ENCODE data around the gene ZNF33B.
"Not testable (repeated sequence)": the region's sequence is repeated elsewhere in the genome, so short reads cannot be mapped to it uniquely, and the experiment has no call there.

The ZNF33B gene

GRCh38 chr10:42638055-42638820 is at the start of gene ZNF33B:
ZNF33B (minus strand) TSS chr10:42638570; CDS start chr10:42636928, 1,642 bp downstream.
- peak; percentile 95 for DNase-seq

GRCh38 chr10:42684517-42684916 is 46.1 kb upstream of the ZNF33B start:
- no peak for DNase-seq

- no peak for DNase-seq
Observed at GRCh38 chr10:42680267-42680666, 41.9 kb upstream of the ZNF33B start.

GRCh38 chr10:42665181-42665979 is 27.0 kb upstream of the ZNF33B start:
- not testable (repeated sequence) for DNase-seq

- DNase-seq: no peak
Observed at GRCh38 chr10:42654419-42654818, 16.0 kb upstream of the ZNF33B start.

GRCh38 chr10:42652858-42653257 is 14.5 kb upstream of the ZNF33B start:
- no peak for DNase-seq

GRCh38 chr10:42650374-42650773 is 12.0 kb upstream of the ZNF33B start:
- no peak for DNase-seq

- DNase-seq: no peak
Observed at GRCh38 chr10:42648512-42648911, 10.1 kb upstream of the ZNF33B start.

GRCh38 chr10:42646687-42647640 is 8.6 kb upstream of the ZNF33B start:
- DNase-seq: no peak

GRCh38 chr10:42646214-42646613 is 7.8 kb upstream of the ZNF33B start:
- no peak for DNase-seq

- no peak for DNase-seq
Observed at GRCh38 chr10:42645516-42645915, 7.1 kb upstream of the ZNF33B start.

GRCh38 chr10:42645103-42645502 is 6.7 kb upstream of the ZNF33B start:
- DNase-seq: no peak

- no peak for DNase-seq
Observed at GRCh38 chr10:42640610-42641229, 2.4 kb upstream of the ZNF33B start.

GRCh38 chr10:42638821-42639270 is 476 bp upstream of the ZNF33B start:
- no peak for DNase-seq

- DNase-seq: no peak
Observed at GRCh38 chr10:42637648-42638054, 719 bp downstream of the ZNF33B start.

GRCh38 chr10:42637142-42637541 is 1.2 kb downstream of the ZNF33B start:
- DNase-seq: no peak

GRCh38 chr10:42635098-42635497 is 3.3 kb downstream of the ZNF33B start:
- DNase-seq: no peak

- DNase-seq: no peak
Observed at GRCh38 chr10:42632564-42632963, 5.8 kb downstream of the ZNF33B start.

- DNase-seq: no peak
Observed at GRCh38 chr10:42630537-42631134, 7.7 kb downstream of the ZNF33B start.

GRCh38 chr10:42623929-42624328 is 14.4 kb downstream of the ZNF33B start:
- no peak for DNase-seq

- no peak for DNase-seq
Observed at GRCh38 chr10:42618424-42618823, 19.9 kb downstream of the ZNF33B start.

GRCh38 chr10:42615419-42615818 is 23.0 kb downstream of the ZNF33B start:
- no peak for DNase-seq

All from activated naive CD4-positive, alpha-beta T cell treated with anti-CD3 and anti-CD28 coated beads, Interleukin-2, amount 50 U/mL, for 16 hours (primary cell).